Measurements from ENCODE around the gene COTL1. TPM values are rescaled to one million over a fixed set of nuclear protein-coding genes. Genes with fewer than 3 reads are reported as not detected.

Gene COTL1
- total and polyA plus RNA-seq, 2 of the 13 experiments (the other 11 are each of a cell fraction or from before 2014, with no cell fraction given), result 8.7 to 16.9 TPM

- H3K27ac ChIP-seq (ENCODE audit: extremely low read length, insufficient read depth, low read length), result no peak overlapping the region
- no peak overlapping the region for H3K4me2 ChIP-seq (ENCODE audit: low read depth, low read length)
- H3K4me3 ChIP-seq (replicated peaks in 1 of 3; ENCODE audit: insufficient read depth in 1 of 3, low read depth in 2 of 3, low read length in 3 of 3), result no peak overlapping the region
- no peaks in the 10 kb centered on the region for H3K79me2 ChIP-seq (ENCODE audit: insufficient read depth, low read length)
- H3K27me3 ChIP-seq (ENCODE audit: control insufficient read depth in 1 of 2, insufficient read depth in 2 of 2, low read length in 2 of 2), result no peaks in the 10 kb centered on the region; a peak in 2 of 5 replicates
- intact Hi-C loops (cut with micrococcal nuclease; ENCODE audit: unreplicated experiment), result no loop called here
- H4K20me1 ChIP-seq (ENCODE audit: insufficient read depth, low read length), result no peaks in the 10 kb centered on the region
- in situ Hi-C loops (cut with HindIII; ENCODE audit: extremely low pct_ligation_motif_present, low pct_unique_long_range_greater_than_20kb), result no loop called here
- TF ChIP-seq HNF1A (IDR thresholded peaks at IDR 0.05; ENCODE audit: low read depth) (no peak), HNF1A (CRISPR knock-in tag; IDR thresholded peaks at IDR 0.05; ENCODE audit: borderline replicate concordance) (no peak), HNRNPUL1 (IDR thresholded peaks at IDR 0.05; ENCODE audit: low read depth, low read length) (no peak), PAXIP1 (CRISPR knock-in tag; conservative IDR thresholded peaks at IDR 0.05) (no peak), ZFAT (CRISPR knock-in tag; conservative IDR thresholded peaks at IDR 0.05) (no peak), E2F2 (CRISPR knock-in tag; IDR thresholded peaks at IDR 0.05; ENCODE audit: borderline replicate concordance) (no peak), HOMEZ (CRISPR knock-in tag; IDR thresholded peaks at IDR 0.05; ENCODE audit: low read depth) (no peak), ZNF430 (CRISPR knock-in tag; IDR thresholded peaks at IDR 0.05) (no peak), EEA1 (CRISPR knock-in tag; IDR thresholded peaks at IDR 0.05; ENCODE audit: borderline replicate concordance) (no peak), UBTF (CRISPR knock-in tag; IDR thresholded peaks at IDR 0.05) (no peak)
- H2AFZ ChIP-seq (ENCODE audit: low read length), result no peak overlapping the region
- no peaks in the 10 kb centered on the region for H3K4me1 ChIP-seq (ENCODE audit: insufficient read depth, low read length)
- POLR2A ChIA-PET, result no interaction called here
- no peak for ATAC-seq
- no peak for DNase-seq (ENCODE audit: low spot score)
- FAIRE-seq, result no peak
- WGBS (ENCODE audit: low lambda C conversion rate), result 62% methylated on average over 6 of the region's 6 CpGs
- no peak overlapping the region for H3K9ac ChIP-seq (ENCODE audit: insufficient read depth, low read depth, low read length)
- H3K9me3 ChIP-seq (ENCODE audit: low read length), result no peaks in the 10 kb centered on the region
- H3K36me3 ChIP-seq (replicated peaks in 1 of 2; ENCODE audit: control insufficient read depth in 1 of 2, insufficient read depth in 2 of 2, low read length in 2 of 2), result no peaks in the 10 kb centered on the region
- CTCF ChIA-PET (ENCODE audit: low intra/inter-chr PET ratio, low total read pairs), result no interaction called here
- BruUV-seq (replicated peaks), result no TSS peak
Measured at GRCh38 chr16:84528322-84528721, 89.6 kb downstream of the COTL1 start.
